Erythroblast (primary cell): Measurements from ENCODE around the gene XXYLT1.
"Not testable (repeated sequence)": the region's sequence is repeated elsewhere in the genome, so short reads cannot be mapped to it uniquely, and the experiment has no call there.

Experiments
- DNase-seq, 2 experiments: peaks; one replicate each; lab custom pipeline; 2025; lab: John Stamatoyannopoulos, UW
- GATA1 ChIP-seq: IDR thresholded peaks from 2 replicates; pipeline ENCODE4 v1.6.1; 2011; ENCODE audit warnings: low read depth, mild to moderate bottlenecking, control low read depth, low read length, moderate library complexity
- POLR2A ChIP-seq: IDR thresholded peaks from 2 replicates; pipeline ENCODE4 v1.6.1; 2011; ENCODE audit warnings: mild to moderate bottlenecking, low read length

XXYLT1 gene

GRCh38 chr3:195096484-195097330, 174.3 kb downstream of the XXYLT1 start:
- no peak for TF ChIP-seq POLR2A
- no peak for TF ChIP-seq GATA1

DNA sequence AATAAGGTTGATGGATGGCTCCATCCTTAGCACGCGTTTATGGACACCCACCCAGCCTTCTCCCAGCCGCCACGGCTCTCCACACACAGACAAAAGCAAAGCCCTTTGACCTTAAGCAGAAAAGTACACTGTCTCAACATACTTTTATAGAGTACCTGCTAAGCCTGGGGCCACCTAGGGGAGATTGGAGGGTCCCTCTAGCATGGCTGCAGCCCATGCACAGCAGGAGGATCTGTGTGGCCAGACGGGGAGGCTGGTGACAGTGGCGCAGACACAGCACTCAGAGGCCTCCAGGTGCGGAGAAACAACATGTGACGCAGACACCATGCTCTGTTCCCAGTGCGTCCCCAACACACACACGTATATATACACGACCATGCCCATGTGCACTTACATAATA, 174.9 kb downstream of the XXYLT1 start:
- TF ChIP-seq POLR2A: no peak
- TF ChIP-seq GATA1: no peak
- DNase-seq: no peak

More at GRCh38 chr3:195096484-195097330, 174.3 kb downstream of the XXYLT1 start:
- no peak for DNase-seq

DNA sequence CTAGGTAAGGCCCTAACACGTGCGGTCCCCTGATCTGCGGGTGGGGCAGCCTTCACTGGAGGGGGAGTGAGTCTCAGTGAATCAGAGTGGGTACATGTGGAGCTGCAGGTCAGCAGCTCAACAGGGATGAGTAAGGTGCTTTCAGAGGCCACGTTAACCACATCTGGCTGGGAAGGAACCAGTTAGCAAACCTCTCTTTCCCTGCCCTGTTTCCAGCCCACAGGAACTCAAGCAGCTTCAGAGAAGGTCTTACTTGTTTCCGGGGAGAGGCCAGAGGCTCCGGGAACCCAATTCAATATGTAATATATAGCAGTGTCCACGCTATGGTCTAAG, 175.3 kb downstream of the XXYLT1 start:
- no peak for TF ChIP-seq POLR2A
- no peak for DNase-seq

- TF ChIP-seq POLR2A (no peak), GATA1 (no peak)
- no peak for DNase-seq
Observed at GRCh38 chr3:195095035-195095703, 175.8 kb downstream of the XXYLT1 start.

DNA sequence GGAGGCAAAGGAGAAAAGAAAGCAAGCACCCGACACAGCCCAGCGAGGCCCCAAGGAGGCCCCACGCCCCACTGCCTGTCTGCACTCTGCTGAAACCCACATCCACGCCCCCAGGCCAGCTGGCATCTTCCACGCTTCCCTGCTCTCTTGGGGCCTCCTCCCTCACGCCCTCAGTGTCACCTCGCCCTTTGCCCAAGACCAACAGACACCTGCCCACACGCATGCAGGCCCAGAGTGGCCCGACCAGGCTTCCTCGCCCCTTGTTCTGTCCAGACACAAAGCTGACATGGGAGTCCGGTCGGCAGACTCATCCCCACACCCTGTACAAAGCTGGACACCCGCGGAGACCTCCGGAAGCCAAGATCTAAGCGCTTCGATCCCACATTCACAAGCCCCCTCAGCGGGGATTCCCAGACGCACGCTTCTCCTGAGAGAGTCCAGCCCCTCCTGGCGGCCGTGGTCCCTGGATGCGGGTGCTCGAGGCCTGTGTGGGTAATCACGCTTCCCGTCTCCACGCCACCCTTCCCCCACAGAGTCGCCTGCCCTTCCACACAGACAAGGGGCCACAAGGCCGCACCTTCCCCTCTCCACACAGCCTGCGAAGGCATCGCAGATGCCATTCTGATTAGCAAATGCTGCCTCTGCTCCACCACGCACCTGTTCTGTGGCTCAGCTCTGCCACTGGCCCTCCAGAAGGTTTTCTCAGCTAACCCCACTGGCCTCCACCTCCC, 176.6 kb downstream of the XXYLT1 start:
- DNase-seq: no peak
- TF ChIP-seq GATA1 (no peak), POLR2A (no peak)

DNA sequence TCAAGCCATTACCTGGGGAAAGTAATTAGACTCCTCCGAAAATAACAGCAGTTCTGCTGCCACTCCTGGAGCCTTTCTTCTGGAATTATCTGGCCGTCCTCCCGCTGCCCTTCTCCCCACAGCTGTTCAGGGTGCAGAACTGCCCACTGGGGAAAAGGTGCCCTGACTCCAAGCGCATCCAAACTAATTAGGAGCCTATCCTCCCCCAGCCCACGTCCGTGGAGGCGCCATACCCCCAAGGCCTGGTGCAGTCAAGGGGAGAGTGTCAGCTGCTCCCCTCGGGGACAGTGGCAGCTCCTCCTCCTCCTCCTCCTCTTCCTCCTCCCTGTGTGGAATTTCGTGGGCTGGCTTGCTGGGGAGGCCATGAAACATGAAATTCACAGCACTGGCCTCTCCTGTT, 177.2 kb downstream of the XXYLT1 start:
- no peak for DNase-seq
- TF ChIP-seq GATA1 (no peak), POLR2A (no peak)

DNA sequence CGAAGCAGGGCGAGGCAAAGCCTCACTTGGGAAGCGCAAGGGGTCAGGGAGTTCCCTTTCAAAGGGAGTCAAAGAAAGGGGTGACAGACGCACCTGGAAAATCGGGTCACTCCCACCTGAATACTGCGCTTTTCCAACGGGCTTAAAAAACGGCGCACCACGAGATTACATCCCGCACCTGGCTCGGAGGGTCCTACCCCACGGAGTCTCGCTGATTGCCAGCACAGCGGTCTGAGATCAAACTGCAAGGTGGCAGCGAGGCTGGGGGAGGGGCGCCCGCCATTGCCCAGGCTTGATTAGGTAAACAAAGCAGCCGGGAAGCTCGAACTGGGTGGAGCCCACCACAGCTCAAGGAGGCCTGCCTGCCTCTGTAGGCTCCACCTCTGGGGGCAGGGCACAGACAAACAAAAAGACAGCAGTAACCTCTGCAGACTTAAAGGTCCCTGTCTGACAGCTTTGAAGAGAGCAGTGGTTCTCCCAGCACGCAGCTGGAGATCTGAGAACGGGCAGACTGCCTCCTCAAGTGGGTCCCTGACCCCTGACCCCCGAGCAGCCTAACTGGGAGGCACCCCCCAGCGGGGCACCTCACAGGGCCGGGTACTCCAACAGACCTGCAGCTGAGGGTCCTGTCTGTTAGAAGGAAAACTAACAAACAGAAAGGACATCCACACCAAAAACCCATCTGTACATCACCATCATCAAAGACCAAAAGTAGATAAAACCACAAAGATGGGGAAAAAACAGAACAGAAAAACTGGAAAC, 182.9 kb downstream of the XXYLT1 start:
- not testable (repeated sequence) for DNase-seq

DNA sequence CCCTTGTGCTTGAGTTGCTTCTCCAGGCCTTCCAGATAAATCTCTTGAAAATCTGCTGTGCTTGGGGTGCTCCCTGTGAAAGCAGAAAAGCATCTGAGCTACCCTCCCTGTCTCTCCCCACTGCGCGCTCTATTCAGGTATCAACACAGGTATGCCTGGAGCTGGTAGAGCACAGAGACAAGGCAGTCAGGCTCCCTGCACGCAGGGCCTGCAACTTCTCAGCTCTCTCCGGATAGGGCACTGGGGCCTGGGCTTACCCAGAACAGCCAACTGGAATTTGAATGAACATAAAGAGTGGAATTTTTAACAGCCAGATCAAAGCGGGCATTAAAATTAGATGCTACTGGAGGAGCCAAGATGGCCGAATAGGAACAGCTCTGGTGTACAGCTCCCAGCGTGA, 183.6 kb downstream of the XXYLT1 start:
- TF ChIP-seq POLR2A (no peak), GATA1 (no peak)
- no peak for DNase-seq

DNA sequence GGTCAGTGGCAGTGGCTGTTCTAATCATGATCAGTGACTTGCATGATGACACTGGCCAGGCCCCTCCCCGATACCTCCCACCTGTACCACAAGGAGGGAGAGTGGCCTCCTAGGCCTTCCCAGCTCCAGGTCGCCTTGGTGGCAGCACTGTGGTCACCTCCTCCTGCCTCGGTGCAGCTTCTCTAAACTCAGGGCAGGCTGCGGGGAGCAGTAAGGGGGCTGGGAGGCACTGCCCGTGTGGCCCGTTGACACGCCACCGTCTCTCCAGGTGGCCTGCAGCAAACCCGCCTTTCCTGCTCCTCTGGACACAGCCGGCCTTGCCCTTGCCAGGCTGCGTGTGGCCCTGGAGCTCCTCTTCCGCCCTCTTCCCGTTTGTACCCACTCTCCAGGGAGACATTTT, 184.1 kb downstream of the XXYLT1 start:
- DNase-seq: no peak
- TF ChIP-seq POLR2A: no peak
- TF ChIP-seq GATA1: no peak

DNA sequence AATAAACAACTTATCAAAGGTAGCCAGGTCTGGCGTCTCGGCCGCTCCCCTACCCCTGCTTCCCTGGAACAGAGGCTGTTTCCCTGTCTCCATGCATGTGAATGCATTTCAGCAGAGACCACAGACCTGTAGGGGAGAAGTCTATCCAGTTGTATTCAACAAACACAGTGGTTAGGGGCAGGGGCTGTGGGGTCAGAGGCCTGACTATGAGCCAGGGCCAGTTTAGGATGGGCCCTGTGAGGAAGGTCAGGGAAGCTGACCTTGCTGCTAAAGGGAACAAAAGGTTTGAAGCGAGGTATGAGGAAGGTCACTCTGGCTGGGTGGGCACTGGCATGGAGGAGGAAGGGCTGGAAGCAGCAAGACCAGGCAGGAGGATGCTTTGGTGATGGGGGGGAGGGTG, 184.6 kb downstream of the XXYLT1 start:
- no peak for DNase-seq
- no peak for TF ChIP-seq POLR2A
- no peak for TF ChIP-seq GATA1

DNA sequence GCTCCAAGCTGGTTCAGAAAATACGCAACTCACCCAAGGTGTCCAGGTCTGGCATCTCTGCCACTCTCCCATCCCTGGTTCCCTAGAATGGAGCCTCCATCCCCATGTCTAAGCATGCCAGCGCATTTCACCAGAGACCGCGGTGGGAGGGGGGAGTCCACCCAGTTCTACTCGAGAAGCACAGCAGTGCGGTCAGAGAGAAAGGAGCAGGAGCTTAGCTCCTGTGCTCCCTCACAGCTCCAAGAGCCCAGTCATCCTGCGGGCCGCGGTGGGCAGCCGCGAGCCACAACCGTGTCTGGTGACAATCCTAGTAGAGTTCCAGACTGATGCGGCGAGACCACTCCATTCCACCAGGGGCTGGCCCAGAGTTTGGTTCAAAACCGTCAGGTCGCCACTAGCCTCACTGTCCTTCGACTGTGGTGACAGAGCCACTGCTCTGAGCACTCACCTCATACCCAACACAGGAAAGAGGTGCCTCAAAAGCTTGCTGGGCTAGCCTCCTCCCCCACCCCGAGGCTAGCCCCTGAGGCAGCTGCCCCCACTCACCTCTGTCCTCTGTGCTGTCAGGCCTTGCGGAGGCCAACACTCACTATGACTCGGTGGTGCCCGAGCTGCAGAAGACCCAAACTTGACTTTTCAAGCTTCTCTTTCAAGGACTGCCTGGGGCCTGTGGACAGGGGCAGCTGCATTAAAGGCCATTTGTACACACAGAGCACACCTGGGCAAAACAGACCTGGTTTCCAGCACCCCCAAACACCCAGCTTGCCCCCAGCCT, 185.4 kb downstream of the XXYLT1 start:
- DNase-seq: no peak
- TF ChIP-seq GATA1: no peak
- no peak for TF ChIP-seq POLR2A

DNA sequence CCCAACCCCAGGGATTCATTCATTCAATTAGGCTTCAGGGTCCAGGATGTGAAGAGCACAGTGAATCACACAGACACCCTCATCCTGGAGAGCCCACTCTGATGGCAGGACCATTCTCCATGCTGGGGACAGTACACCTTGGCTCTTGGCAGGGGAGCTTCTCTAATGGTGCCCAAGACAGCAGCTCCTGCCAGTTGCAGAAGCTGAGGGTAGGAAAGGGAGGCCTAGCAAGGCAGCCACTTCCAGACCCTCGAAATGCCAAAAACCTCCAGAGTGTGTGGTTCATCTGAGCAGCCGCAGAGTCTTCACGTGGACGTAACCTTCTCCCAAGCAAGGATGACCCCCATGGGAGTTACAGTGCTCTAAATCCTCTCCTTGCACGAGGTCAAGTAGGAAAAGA, 186.2 kb downstream of the XXYLT1 start:
- no peak for DNase-seq
- no peak for TF ChIP-seq POLR2A
- TF ChIP-seq GATA1: no peak

DNA sequence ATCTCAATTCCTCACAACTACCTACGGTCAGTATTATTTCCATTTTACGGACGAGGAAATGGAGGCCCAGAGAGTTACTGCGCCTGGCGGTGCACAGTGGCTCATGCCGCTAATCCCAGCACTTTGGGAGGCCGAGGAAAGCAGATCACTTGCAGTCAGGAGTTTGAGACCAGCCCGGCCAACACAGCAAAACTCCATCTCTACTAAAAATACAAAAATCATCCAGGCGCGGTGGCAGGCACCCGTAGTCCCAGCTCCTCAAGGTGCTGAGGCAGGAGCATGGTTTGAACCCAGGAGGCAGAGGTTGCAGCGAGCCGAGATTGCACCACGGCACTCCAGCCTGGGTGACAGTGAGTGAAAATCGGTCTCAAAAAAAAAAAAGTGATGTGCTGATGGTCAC, 187.3 kb downstream of the XXYLT1 start:
- TF ChIP-seq POLR2A (no peak), GATA1 (no peak)
- no peak for DNase-seq
